K562 (cell line): ENCODE measurements around the gene FOXJ3. TPM values are rescaled to one million over a fixed set of nuclear protein-coding genes. Genes with fewer than 3 reads are reported as not detected.

Source experiments
- ARID1B ChIP-seq: fragments of 450-650 bp; IDR thresholded peaks from 2 replicates; pipeline ENCODE4 v1.6.1; 2016; ENCODE audit warnings: antibody characterized with exemption, mild to moderate bottlenecking, inconsistent platforms
- ATF7 ChIP-seq: fragments of 450-650 bp; IDR thresholded peaks from 2 replicates; pipeline ENCODE4 v1.7.1; 2014; ENCODE audit warnings: mild to moderate bottlenecking, moderate library complexity
- CLOCK ChIP-seq: fragments of 250-450 bp; sonication (Bioruptor Pico); IDR thresholded peaks from 2 replicates; pipeline ENCODE4 v1.4.0; 2020; ENCODE audit warnings: mild to moderate bottlenecking, moderate library complexity, borderline replicate concordance
- COPS2 ChIP-seq: fragments of 450-650 bp; conservative IDR thresholded peaks from 2 replicates; pipeline ENCODE4 v1.6.1; 2016; ENCODE audit warnings: mild to moderate bottlenecking, moderate library complexity
- DLX4 ChIP-seq: fragments of 250-450 bp; sonication (Bioruptor Pico); IDR thresholded peaks from 2 replicates; pipeline ENCODE4 v1.6.1; 2021; ENCODE audit warnings: mild to moderate bottlenecking
- DPF2 ChIP-seq: fragments of 450-650 bp; IDR thresholded peaks from 2 replicates; pipeline ENCODE4 v1.6.1; 2016
- ETV1 ChIP-seq: fragments of 450-650 bp; conservative IDR thresholded peaks from 2 replicates; pipeline ENCODE4 v1.6.1; 2016; ENCODE audit warnings: missing genetic modification characterization, control low read depth, low read depth, missing compliant biosample characterization
- FIP1L1 ChIP-seq: fragments of 200-400 bp; formaldehyde crosslinking; IDR thresholded peaks from 2 replicates; pipeline ENCODE4 v1.6.1; 2018; ENCODE audit warnings: mild to moderate bottlenecking, low read depth, low read length; ENCODE audit not compliant: poor library complexity, severe bottlenecking
- MAFF ChIP-seq: IDR thresholded peaks from 2 replicates; pipeline ENCODE4 v1.6.1; 2012; ENCODE audit warnings: low read length, improper control_type of control experiment
- MCM3 ChIP-seq: fragments of 450-650 bp; IDR thresholded peaks from 2 replicates; pipeline ENCODE4 v1.6.1; 2016
- MCM7 ChIP-seq, 2 experiments: fragments of 450-650 bp; IDR thresholded peaks; 2 replicates each; pipeline ENCODE4 v1.6.1; 2016 to 2018
- NCOA1 ChIP-seq: fragments of 450-650 bp; IDR thresholded peaks from 2 replicates; pipeline ENCODE4 v1.6.1; 2016; ENCODE audit warnings: low read depth
- NFYB ChIP-seq: IDR thresholded peaks from 2 replicates; pipeline ENCODE4 v1.6.1; 2011; ENCODE audit warnings: mild to moderate bottlenecking, moderate library complexity; ENCODE audit not compliant: insufficient read length; ENCODE audit errors: extremely low read depth
- NR4A1 ChIP-seq, 2 experiments: fragments of 250-450 bp in 1 of 2; fragments of 450-650 bp in 1 of 2; sonication (Bioruptor Pico) in 1 of 2; IDR thresholded peaks; 2 replicates each; pipeline versions ENCODE4 v1.4.0 to v1.6.1; 2016 to 2020; ENCODE audit warnings: mild to moderate bottlenecking in 2 of 2, missing compliant biosample characterization in 1 of 2, missing genetic modification characterization in 1 of 2, moderate library complexity in 1 of 2
- RFX1 ChIP-seq: fragments of 450-650 bp; IDR thresholded peaks from 2 replicates; pipeline ENCODE4 v1.6.1; 2016; ENCODE audit warnings: mild to moderate bottlenecking, moderate library complexity
- SRF ChIP-seq, 2 experiments: fragments of 250-450, 450-650 bp in 1 of 2; sonication (Bioruptor Pico) in 1 of 2; sonication (generic) in 1 of 2; formaldehyde crosslinking; IDR thresholded peaks; 2 replicates each; pipeline versions ENCODE4 v1.5.0 to v1.5.1; 2020 to 2022; ENCODE audit warnings: mild to moderate bottlenecking in 1 of 2, missing genetic modification reagents in 1 of 2
- TBL1XR1 ChIP-seq, 2 experiments: IDR thresholded peaks; 2 replicates each; pipeline ENCODE4 v1.6.1; 2012; ENCODE audit warnings: improper control_type of control experiment in 2 of 2, low read length in 2 of 2, mild to moderate bottlenecking in 1 of 2
- ZBTB9 ChIP-seq: fragments of 450-650 bp; formaldehyde crosslinking; IDR thresholded peaks from 2 replicates; pipeline ENCODE4 v1.4.0; 2020; ENCODE audit warnings: mild to moderate bottlenecking, moderate library complexity
- ZFP1 ChIP-seq: fragments of 450-650 bp; formaldehyde crosslinking; IDR thresholded peaks from 2 replicates; pipeline ENCODE4 v1.4.0; 2020; ENCODE audit warnings: mild to moderate bottlenecking, mixed read lengths
- ZKSCAN3 ChIP-seq: fragments of 250-450 bp; sonication (Bioruptor Pico); IDR thresholded peaks from 2 replicates; pipeline ENCODE4 v1.4.0; 2020
- ZMIZ1 ChIP-seq, 2 experiments: fragments of 150-350 bp in 1 of 2; IDR thresholded peaks; 2 replicates each; pipeline ENCODE4 v1.6.1; 2012 to 2016; ENCODE audit warnings: low read depth in 2 of 2, low read length in 2 of 2, mild to moderate bottlenecking in 1 of 2, moderate library complexity in 1 of 2
- ZNF57 ChIP-seq: fragments of 450-650 bp; formaldehyde crosslinking; IDR thresholded peaks from 2 replicates; pipeline ENCODE4 v1.4.0; 2020; ENCODE audit warnings: mild to moderate bottlenecking, moderate library complexity
- ZNF764 ChIP-seq: fragments of 250-450 bp; sonication (Bioruptor Pico); IDR thresholded peaks from 2 replicates; pipeline ENCODE4 v1.4.0; 2020; ENCODE audit warnings: low read depth, mild to moderate bottlenecking, moderate library complexity
- polyA plus RNA-seq, 8 experiments: library from polyadenylated mRNA; depleted of rRNA in 4 of 8; stranded (reverse) in 5 of 8; unstranded in 3 of 8; fragments of >200 nt; fragmentation: Nextera tagmentation in 2 of 8; fragmentation: Illumina TruSeq in 1 of 8; extraction: Ambion mirVana in 2 of 8; extraction: Trizol in 1 of 8; gene quantifications; 2 replicates each; pipeline versions ENCODE4 v1.2.1 to v1.2.3, GENCODE V29; 2011 to 2014; ENCODE audit warnings: inconsistent platforms in 1 of 8, missing spikeins in 1 of 8
- total RNA-seq, 7 experiments: library from RNA; depleted of rRNA in 6 of 7; stranded (reverse); fragments of >200 nt in 6 of 7; fragmentation: Illumina TruSeq in 2 of 7; extraction: Trizol in 2 of 7; gene quantifications; 2 replicates each; pipeline versions ENCODE4 v1.2.1 to v1.2.3, GENCODE V29; 2011 to 2021; ENCODE audit warnings: low replicate concordance in 1 of 7

The FOXJ3 gene
- total and polyA plus RNA-seq, 9 of the 15 experiments (the other 6 are each of a cell fraction or from before 2014, with no cell fraction given), result 8.7 to 35.3 (median 23.4) TPM

- TF ChIP-seq CLOCK (no peak), NFYB (no peak), ZNF764 (CRISPR knock-in tag) (no peak), MCM7 (IDR thresholded peaks at IDR 0.05) (no peak), ZNF57 (CRISPR knock-in tag) (no peak), DPF2 (peak; percentile 75), ZMIZ1 (IDR thresholded peaks at IDR 0.05; ENCODE audit: low read depth in 2 of 2, low read length in 2 of 2) (no peak), MCM3 (no peak), SRF (CRISPR knock-in tag; IDR thresholded peaks at IDR 0.05) (no peak), RFX1 (no peak), ATF7 (peak; percentile 31; the same call in 1 of the 2 replicates), DLX4 (CRISPR knock-in tag) (no peak), ZBTB9 (CRISPR knock-in tag) (no peak), ZFP1 (CRISPR knock-in tag) (no peak), NCOA1 (no peak), NR4A1 (CRISPR knock-in tag; IDR thresholded peaks at IDR 0.05) (no peak), NR4A1 (tag; IDR thresholded peaks at IDR 0.05) (no peak), ARID1B (peak; percentile 44), COPS2 (no peak), ETV1 (tag) (no peak), ZKSCAN3 (CRISPR knock-in tag) (no peak), FIP1L1 (no peak), TBL1XR1 (IDR thresholded peaks at IDR 0.05; ENCODE audit: low read length in 2 of 2) (no peak), MAFF (peak; percentile 77)
Measured at GRCh38 chr1:42328047-42328625, 6.9 kb downstream of the FOXJ3 start (continued).
